MM.1S (cell line): ENCODE data around the gene TMEM178B.

Experiments
- EZH2 ChIP-seq: fragments of 300-600 bp; sonication (generic); optimal IDR thresholded peaks from 2 replicates; pipeline ENCODE3; 2017; ENCODE audit warnings: low read depth, mild to moderate bottlenecking, antibody characterized with exemption, low read length, mixed read lengths
- EZH2phosphoT487 ChIP-seq: fragments of 300-600 bp; sonication (generic); IDR thresholded peaks from 2 replicates; pipeline ENCODE4 v1.6.1; 2018; ENCODE audit warnings: antibody characterized with exemption, low read length
- TF ChIP-seq, protein P1 (sequence below): fragments of 300-600 bp; sonication (generic); IDR thresholded peaks from 2 replicates; pipeline ENCODE4 v1.5.1; 2016; ENCODE audit warnings: antibody characterized with exemption, low read length, mixed read lengths

DNA sequence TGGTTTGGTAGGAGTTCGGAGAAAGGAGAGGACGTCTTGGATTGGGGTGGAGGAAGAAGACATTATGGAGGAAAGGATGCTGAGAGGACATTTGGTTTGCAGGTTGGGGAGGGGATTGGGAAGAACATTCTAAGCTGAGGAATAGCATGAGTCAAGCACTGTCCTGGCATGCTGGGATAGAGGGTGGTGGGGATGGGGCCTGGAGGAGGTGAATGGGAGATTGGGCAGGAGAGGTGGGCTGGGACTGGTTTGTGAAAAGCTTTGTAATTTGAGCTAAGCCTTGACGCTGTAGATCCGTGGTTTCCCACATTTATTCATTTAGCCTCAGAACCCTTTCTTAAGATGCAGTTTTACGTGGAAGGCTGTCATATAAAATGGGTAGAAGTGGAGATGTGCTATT, 52.2 kb downstream of the TMEM178B start:
- TF ChIP-seq, protein P1, sequence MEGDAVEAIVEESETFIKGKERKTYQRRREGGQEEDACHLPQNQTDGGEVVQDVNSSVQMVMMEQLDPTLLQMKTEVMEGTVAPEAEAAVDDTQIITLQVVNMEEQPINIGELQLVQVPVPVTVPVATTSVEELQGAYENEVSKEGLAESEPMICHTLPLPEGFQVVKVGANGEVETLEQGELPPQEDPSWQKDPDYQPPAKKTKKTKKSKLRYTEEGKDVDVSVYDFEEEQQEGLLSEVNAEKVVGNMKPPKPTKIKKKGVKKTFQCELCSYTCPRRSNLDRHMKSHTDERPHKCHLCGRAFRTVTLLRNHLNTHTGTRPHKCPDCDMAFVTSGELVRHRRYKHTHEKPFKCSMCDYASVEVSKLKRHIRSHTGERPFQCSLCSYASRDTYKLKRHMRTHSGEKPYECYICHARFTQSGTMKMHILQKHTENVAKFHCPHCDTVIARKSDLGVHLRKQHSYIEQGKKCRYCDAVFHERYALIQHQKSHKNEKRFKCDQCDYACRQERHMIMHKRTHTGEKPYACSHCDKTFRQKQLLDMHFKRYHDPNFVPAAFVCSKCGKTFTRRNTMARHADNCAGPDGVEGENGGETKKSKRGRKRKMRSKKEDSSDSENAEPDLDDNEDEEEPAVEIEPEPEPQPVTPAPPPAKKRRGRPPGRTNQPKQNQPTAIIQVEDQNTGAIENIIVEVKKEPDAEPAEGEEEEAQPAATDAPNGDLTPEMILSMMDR = no peak
- TF ChIP-seq EZH2 (no peak), EZH2phosphoT487 (no peak)
